ENCODE results near the gene NHP2. TPM values are rescaled to one million over a fixed set of nuclear protein-coding genes. Genes with fewer than 3 reads are reported as not detected.

The NHP2 gene
- total and polyA plus RNA-seq, 10 of the 15 experiments (the other 5 are each of a cell fraction or from before 2014, with no cell fraction given) = 39.2 to 513 (median 198) TPM

DNA sequence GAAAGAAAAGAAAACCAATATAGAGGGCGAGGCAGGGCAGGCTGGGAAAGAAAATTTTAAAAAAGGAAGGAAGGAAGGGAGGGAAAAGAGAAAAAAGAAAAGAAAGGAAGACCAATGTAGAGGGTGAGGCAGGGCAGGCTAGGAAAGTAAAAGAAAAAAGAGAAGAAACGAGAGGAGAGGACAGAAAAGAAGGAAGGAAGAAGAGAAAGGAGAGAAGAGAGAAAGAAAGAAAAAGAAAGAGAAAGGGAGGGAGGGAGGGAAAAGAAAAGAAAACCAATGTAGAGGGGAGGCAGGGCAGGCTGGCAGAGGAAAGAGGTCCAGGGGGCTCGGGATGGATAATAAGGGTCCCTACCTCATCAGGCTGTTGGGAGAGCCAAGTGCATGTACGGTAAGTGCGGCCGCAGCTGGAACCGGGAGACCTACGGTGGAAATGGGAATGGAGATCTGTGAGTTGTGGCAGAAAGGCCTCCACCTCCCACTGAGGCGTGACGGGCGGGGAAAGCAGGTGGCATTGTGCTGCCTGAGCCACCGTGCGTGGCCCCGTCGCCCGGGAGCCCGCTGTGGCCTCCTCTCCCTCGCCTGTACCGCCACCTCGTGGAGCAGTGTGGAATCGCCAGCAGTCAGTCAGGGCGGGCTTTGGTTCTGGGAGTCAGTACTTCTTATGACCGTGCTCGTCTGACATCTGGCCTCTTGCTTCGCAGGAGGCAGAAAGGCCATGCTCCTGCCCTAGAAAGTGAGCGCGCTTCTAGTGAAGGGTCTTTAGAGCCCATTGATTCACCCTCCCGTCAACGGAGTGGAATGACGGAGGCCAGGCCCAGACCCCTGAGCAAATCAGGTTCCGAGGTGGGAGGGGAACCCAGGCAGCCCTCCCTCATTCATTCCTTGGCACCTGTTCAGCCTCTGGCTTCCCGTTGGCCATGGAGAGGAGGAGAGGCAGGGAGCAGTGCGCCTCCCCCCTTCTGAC lies 10.4 kb upstream of the NHP2 start:
- 15% methylated on average over 30 of the region's 33 CpGs for WGBS (ENCODE audit: insufficient coverage, insufficient replicate concordance, low lambda C conversion rate, missing lambda C conversion rate)
- ChIA-PET SMC1A (ENCODE audit: uncharacterized antibody, unreplicated experiment) (interaction anchor here (2.4 to 2.6 kb wide), 2 partner anchors 86 to 89 kb away, joined by 10 to 11 read pairs; no protein-coding TSS in a partner anchor), CTCF (interaction anchor here (0.7 to 4.0 kb wide), 4 partner anchors 9 to 88 kb away, joined by 3 to 35 read pairs (median 3); no protein-coding TSS in a partner anchor), RAD21 (ENCODE audit: unreplicated experiment) (interaction anchor here (3.0 kb wide), 1 partner anchor 88 kb away, joined by 18 read pairs; no protein-coding TSS in a partner anchor), POLR2A (no interaction called here)
- H2AFZ ChIP-seq (ENCODE audit: control insufficient read depth, low read depth, low read length) = peak overlapping the region; percentile 42; the same call in 1 of the 2 replicates
- H3K79me2 ChIP-seq (ENCODE audit: control insufficient read depth, insufficient read depth, low read length) = no peaks in the 10 kb centered on the region
- no peaks in the 10 kb centered on the region for H3K36me3 ChIP-seq (ENCODE audit: control insufficient read depth in 2 of 2, insufficient read depth in 2 of 2, low read length in 1 of 2)
- peak overlapping the region; percentile 88 for H3K4me2 ChIP-seq (ENCODE audit: control insufficient read depth, insufficient read depth)
- BruUV-seq (replicated peaks) = no TSS peak
- DNase-seq (ENCODE audit: low read depth, low spot score) (peak; percentile 34), FAIRE-seq (peak; percentile 95), ATAC-seq (peak; percentile 98)
- no peak overlapping the region for H3K9ac ChIP-seq (ENCODE audit: control insufficient read depth, insufficient read depth, low read length)
- no peaks in the 10 kb centered on the region for H3K27me3 ChIP-seq (replicated peaks in 1 of 2; ENCODE audit: control insufficient read depth in 2 of 2, insufficient read depth in 2 of 2, low read length in 1 of 2)
- no peak overlapping the region for H3K4me3 ChIP-seq
- H4K20me1 ChIP-seq (ENCODE audit: control insufficient read depth, insufficient read depth) = no peaks in the 10 kb centered on the region
- H3K9me3 ChIP-seq (replicated peaks; ENCODE audit: control insufficient read depth, insufficient read depth, low read length) = no peaks in the 10 kb centered on the region
- intact Hi-C loops (cut with micrococcal nuclease; ENCODE audit: unreplicated experiment) (loop anchor here (1.0 kb wide), 1 partner anchor 88 kb away; no protein-coding TSS in a partner anchor), in situ Hi-C loops (cut with MboI) (loop anchor here (10.0 kb wide), 1 partner anchor 559 kb away; the partner anchor contains the start of gene B4GALT7)
- H3K4me1 ChIP-seq (ENCODE audit: control insufficient read depth, insufficient read depth, low read length) = no peaks in the 10 kb centered on the region
- no peak overlapping the region for H3K27ac ChIP-seq (ENCODE audit: control insufficient read depth, insufficient read depth)
- TF ChIP-seq, protein P1, sequence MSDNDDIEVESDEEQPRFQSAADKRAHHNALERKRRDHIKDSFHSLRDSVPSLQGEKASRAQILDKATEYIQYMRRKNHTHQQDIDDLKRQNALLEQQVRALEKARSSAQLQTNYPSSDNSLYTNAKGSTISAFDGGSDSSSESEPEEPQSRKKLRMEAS (IDR thresholded peaks at IDR 0.05; ENCODE audit: low read depth, low read length) = peak; percentile 68; the same call in 1 of the 2 replicates
- TF ChIP-seq, protein P2, sequence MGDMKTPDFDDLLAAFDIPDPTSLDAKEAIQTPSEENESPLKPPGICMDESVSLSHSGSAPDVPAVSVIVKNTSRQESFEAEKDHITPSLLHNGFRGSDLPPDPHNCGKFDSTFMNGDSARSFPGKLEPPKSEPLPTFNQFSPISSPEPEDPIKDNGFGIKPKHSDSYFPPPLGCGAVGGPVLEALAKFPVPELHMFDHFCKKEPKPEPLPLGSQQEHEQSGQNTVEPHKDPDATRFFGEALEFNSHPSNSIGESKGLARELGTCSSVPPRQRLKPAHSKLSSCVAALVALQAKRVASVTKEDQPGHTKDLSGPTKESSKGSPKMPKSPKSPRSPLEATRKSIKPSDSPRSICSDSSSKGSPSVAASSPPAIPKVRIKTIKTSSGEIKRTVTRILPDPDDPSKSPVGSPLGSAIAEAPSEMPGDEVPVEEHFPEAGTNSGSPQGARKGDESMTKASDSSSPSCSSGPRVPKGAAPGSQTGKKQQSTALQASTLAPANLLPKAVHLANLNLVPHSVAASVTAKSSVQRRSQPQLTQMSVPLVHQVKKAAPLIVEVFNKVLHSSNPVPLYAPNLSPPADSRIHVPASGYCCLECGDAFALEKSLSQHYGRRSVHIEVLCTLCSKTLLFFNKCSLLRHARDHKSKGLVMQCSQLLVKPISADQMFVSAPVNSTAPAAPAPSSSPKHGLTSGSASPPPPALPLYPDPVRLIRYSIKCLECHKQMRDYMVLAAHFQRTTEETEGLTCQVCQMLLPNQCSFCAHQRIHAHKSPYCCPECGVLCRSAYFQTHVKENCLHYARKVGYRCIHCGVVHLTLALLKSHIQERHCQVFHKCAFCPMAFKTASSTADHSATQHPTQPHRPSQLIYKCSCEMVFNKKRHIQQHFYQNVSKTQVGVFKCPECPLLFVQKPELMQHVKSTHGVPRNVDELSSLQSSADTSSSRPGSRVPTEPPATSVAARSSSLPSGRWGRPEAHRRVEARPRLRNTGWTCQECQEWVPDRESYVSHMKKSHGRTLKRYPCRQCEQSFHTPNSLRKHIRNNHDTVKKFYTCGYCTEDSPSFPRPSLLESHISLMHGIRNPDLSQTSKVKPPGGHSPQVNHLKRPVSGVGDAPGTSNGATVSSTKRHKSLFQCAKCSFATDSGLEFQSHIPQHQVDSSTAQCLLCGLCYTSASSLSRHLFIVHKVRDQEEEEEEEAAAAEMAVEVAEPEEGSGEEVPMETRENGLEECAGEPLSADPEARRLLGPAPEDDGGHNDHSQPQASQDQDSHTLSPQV (IDR thresholded peaks at IDR 0.05) = no peak
- TF ChIP-seq STAT1 (conservative IDR thresholded peaks at IDR 0.05) = no peak
- TF ChIP-seq, protein P3, sequence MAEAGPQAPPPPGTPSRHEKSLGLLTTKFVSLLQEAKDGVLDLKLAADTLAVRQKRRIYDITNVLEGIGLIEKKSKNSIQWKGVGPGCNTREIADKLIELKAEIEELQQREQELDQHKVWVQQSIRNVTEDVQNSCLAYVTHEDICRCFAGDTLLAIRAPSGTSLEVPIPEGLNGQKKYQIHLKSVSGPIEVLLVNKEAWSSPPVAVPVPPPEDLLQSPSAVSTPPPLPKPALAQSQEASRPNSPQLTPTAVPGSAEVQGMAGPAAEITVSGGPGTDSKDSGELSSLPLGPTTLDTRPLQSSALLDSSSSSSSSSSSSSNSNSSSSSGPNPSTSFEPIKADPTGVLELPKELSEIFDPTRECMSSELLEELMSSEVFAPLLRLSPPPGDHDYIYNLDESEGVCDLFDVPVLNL (IDR thresholded peaks at IDR 0.05; ENCODE audit: low read depth, low read length) = no peak
- TF ChIP-seq, protein P4, sequence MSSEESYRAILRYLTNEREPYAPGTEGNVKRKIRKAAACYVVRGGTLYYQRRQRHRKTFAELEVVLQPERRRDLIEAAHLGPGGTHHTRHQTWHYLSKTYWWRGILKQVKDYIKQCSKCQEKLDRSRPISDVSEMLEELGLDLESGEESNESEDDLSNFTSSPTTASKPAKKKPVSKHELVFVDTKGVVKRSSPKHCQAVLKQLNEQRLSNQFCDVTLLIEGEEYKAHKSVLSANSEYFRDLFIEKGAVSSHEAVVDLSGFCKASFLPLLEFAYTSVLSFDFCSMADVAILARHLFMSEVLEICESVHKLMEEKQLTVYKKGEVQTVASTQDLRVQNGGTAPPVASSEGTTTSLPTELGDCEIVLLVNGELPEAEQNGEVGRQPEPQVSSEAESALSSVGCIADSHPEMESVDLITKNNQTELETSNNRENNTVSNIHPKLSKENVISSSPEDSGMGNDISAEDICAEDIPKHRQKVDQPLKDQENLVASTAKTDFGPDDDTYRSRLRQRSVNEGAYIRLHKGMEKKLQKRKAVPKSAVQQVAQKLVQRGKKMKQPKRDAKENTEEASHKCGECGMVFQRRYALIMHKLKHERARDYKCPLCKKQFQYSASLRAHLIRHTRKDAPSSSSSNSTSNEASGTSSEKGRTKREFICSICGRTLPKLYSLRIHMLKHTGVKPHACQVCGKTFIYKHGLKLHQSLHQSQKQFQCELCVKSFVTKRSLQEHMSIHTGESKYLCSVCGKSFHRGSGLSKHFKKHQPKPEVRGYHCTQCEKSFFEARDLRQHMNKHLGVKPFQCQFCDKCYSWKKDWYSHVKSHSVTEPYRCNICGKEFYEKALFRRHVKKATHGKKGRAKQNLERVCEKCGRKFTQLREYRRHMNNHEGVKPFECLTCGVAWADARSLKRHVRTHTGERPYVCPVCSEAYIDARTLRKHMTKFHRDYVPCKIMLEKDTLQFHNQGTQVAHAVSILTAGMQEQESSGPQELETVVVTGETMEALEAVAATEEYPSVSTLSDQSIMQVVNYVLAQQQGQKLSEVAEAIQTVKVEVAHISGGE (CRISPR knock-in tag; IDR thresholded peaks at IDR 0.05) = no peak
- TF ChIP-seq SMARCA5 (IDR thresholded peaks at IDR 0.05) = peak; percentile 92
- no peak for TF ChIP-seq SMAD1 (IDR thresholded peaks at IDR 0.05; ENCODE audit: low read depth, partially characterized antibody)
- TF ChIP-seq, protein P5, sequence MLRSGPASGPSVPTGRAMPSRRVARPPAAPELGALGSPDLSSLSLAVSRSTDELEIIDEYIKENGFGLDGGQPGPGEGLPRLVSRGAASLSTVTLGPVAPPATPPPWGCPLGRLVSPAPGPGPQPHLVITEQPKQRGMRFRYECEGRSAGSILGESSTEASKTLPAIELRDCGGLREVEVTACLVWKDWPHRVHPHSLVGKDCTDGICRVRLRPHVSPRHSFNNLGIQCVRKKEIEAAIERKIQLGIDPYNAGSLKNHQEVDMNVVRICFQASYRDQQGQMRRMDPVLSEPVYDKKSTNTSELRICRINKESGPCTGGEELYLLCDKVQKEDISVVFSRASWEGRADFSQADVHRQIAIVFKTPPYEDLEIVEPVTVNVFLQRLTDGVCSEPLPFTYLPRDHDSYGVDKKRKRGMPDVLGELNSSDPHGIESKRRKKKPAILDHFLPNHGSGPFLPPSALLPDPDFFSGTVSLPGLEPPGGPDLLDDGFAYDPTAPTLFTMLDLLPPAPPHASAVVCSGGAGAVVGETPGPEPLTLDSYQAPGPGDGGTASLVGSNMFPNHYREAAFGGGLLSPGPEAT (IDR thresholded peaks at IDR 0.05; ENCODE audit: low read depth) = no peak
- TF ChIP-seq RFX5 (IDR thresholded peaks at IDR 0.05; ENCODE audit: low read depth, low read length) = no peak
